GM20431 (cell line): ENCODE results near the gene CPN1.
"Not testable (repeated sequence)": the region's sequence is repeated elsewhere in the genome, so short reads cannot be mapped to it uniquely, and the experiment has no call there.

ENCODE experiments used
- in situ Hi-C: fragments of 300-500 bp; cut with MseI, MboI; formaldehyde crosslinking; loops from one replicate; pipeline ENCODE4 v1.15.0; 2020; ENCODE audit warnings: low sequenced_read_pairs; ENCODE audit not compliant: unreplicated experiment

Gene CPN1

GRCh38 chr10:100033766-100034418 is 47.8 kb downstream of the CPN1 start:
- in situ Hi-C loops: no loop called here

GRCh38 chr10:100027416-100027815 is 54.3 kb downstream of the CPN1 start:
- in situ Hi-C loops: no loop called here

- in situ Hi-C loops: no loop called here
Observed at GRCh38 chr10:100025576-100025975, 56.1 kb downstream of the CPN1 start.

DNA sequence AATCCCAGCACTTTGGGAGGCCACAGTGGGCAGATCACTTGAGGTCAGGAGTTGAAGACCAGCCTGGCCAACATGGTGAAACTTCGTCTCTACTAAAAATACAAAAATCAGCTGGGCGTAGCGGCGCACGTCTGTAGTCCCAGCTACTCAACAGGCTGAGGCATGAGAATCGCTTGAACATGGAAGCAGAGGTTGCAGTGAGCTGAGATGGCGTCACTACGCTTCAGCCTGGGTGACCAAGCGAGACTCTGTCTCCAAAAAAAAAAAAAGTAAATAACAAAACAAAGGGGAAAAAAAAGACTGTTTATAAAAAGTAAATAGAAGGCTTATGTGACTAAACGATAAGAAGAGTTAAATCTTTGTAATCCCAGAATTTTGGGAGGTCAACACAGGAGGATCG is 56.9 kb downstream of the CPN1 start:
- in situ Hi-C loops: no loop called here

DNA sequence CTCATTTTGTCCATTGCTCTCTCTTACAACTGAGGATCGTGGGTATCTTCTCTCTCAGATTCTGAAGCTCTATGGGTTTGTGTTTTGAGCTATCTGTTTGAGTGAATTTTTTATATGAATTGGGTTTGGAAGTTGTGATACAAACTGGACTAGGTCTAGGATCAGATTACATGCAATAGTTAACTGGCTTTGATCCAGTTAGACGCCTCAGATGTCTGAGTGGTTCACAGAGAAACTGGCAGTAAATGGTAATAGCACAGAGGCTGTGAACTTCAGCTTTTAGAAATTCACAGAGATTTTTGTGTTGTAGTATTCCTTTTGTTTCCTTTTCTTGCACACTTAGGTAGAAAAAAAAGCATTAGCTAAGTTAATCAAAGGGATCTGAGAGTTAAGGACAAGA is 59.3 kb downstream of the CPN1 start:
- in situ Hi-C loops: no loop called here

DNA sequence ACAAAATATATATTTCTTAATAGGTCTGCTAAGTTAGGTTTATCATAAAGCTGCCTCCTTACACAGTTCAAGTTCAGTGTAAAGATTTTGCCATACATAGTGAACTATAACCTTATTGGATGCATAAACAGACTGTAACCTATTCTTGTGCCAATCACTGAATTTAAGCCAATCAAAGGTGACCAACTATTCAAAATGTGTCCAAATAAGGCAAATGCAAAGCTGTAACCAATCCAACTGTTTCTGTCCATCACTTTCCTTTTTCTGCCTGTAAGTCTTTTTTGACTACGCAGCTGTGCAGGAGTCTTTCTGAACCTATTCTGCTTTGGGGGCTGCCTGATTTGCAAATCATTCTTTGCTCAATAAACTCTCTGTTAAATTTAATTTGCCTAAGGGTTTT is 60.3 kb downstream of the CPN1 start:
- in situ Hi-C loops: no loop called here

DNA sequence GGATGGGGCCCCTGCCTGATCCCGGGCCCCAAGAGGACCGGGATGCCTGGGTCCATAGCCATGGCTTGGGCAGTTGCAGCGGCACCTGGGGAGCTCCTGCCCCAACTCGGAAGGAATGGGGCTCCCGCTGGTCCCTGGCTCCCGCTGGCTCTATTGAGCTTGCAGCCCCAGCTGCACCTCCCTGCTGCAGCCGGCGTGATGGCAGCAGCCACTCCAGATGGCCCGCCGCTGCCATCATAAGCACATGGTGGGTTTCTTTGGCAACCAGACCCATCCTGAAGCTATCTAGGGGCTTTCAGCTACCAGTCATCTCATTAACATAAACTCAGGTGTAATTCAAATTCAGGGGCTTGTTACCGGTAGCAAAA is 60.8 kb downstream of the CPN1 start:
- in situ Hi-C loops: no loop called here

GRCh38 chr10:100020142-100020885 is 61.4 kb downstream of the CPN1 start:
- in situ Hi-C loops: no loop called here

GRCh38 chr10:100019787-100020141 is 61.9 kb downstream of the CPN1 start:
- in situ Hi-C loops: no loop called here

DNA sequence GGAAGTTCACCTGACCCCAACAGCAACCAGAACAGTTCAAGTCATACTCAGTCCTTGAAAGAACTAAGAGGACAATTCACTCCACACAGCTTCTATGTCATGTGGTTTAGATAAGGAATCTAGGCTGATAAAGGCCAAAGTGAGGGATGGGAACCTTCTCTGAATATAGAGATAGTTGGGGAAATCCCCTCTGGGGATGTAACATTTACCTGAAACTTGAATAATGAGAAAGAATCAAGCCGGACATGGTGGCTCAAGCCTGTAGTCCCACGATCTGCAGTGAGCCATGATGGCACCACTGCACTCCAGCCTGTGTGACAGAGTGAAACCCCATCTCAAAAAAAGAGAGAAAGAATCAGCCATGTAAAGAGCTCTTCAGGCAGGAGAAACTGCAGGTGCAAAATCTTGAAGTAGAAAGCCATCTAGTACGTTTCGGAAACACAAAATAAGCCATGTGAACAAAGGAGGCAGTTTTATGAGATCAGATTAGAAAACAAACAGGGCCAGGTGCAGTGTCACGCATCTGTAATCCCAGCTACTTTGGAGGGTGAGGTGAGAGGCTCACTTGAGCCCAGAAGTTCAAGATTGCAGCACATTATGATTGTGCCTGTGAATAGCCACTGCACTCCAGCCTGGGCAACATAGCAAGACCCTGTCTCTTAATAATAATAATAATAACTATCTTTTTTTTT is 67.5 kb downstream of the CPN1 start:
- in situ Hi-C loops: no loop called here

GRCh38 chr10:100013621-100014020 is 68.0 kb downstream of the CPN1 start:
- in situ Hi-C loops: no loop called here

DNA sequence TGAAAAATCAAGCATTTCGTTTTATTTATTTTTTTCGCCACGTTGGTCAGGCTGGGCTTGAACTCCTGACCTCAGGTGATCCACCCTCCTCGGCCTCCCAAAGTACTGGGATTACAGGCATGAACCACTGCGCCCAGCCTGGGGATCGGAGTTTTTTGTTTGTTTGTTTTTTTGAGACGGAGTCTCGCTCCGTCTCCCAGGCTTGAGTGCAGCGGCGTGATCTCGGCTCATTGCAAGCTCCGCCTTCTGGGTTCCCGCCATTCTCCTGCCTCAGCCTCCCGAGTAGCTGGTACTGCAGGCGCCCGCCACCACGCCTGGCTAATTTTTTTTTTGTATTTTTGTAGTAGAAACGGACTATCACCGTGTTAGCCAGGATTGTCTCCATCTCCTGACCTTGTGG is 69.8 kb downstream of the CPN1 start:
- in situ Hi-C loops: not testable (repeated sequence)

GRCh38 chr10:100009793-100010676 is 71.6 kb downstream of the CPN1 start, which contains the start of gene DNMBP:
TSS of gene DNMBP (minus strand) at chr10:100009947. CDS start at chr10:99972124, 37,823 bp downstream.
- in situ Hi-C loops: no loop called here

GRCh38 chr10:100009283-100009792 is 72.3 kb downstream of the CPN1 start:
- in situ Hi-C loops: no loop called here

DNA sequence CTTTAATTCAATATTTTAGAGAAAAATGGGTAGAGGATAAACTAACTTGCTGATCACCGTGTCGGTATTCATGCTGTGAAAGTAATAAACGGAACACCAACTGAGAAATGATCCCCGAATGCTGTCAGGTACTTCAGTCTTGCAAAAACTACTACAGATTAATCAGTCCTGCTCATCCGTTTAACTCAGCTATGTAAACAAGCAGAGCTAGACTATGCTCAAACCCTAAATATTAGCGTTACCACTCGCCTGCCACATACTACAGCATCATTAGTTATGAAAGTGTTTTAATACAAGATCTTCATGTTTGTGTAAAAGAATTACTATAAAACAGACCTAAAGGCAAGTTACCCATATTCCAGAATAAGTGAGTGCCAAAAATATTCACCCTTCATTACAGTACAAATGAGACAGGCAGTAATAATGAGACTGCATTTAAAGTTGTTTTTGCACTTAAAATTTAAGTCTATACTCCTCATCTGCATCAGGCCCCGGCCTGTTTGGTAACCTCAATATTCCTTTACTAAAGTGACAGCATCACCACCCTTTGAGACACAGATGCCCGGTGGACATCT is 72.9 kb downstream of the CPN1 start:
- in situ Hi-C loops: no loop called here

DNA sequence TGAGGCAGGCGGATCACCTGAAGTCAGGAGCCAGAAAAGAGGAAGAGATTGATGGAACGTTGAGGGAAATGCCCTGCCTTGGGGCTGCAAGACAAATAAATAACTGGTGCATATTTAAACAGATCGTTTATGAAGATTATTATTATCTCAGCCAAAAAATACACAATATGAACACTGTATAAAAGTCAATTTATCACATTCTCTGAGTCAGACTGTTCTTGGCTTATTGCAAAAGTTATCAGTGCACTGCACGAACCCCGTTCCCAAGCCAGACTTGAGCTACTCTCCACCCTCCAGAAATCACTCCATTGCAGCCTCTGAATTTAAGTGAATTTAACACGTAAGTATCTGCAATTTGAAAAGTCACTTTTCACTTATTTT is 73.5 kb downstream of the CPN1 start:
- in situ Hi-C loops: no loop called here

DNA sequence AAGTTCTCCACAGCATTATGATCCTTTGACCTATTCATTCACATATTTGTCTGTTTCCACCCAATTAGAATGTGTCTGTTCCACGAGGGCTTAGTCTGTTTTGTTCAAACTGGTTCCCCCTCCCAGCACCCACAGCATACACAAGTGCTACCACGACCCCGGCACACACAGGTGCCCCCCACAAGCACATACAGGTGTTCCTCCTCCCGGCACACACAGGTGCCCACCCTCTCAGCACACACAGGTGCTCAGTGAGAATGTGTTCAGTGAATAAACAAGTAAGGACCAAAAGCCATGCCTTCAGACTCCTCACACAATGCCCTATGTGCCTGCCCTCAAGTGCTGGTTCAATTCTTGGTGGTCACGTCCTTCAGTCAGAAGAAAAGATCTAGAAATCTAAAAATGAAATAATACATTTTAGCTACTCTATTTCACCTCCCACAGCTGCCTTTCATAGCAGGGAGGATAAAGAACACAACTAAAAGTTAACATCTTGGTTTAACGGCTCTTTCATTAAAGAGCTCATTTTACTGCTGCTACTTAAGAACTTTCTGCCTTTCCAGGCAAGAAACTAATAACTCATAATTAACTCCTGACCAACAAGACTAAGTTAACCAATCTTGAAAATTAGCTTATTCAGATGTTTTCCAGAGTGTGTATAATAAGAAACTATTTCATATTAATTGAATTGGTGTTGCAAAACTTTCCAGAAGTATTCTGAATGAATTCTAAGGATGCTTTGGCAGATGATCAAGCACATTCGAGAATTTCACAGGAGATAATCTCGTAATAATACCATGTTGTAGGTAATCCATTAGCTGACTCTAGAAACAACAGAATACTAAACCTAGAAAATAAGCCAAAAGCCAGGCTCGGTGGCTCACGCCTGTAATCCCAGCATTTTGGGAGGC is 74.2 kb downstream of the CPN1 start:
- in situ Hi-C loops: no loop called here

GRCh38 chr10:100006243-100006886 is 75.3 kb downstream of the CPN1 start:
- in situ Hi-C loops: no loop called here
